Hematopoietic multipotent progenitor cell (in vitro differentiated cells): ENCODE results near the gene HCK. TPM values are rescaled to one million over a fixed set of nuclear protein-coding genes. Genes with fewer than 3 reads are reported as not detected.

ENCODE experiments used
- DNase-seq, 3 donors: peaks; one replicate each; pipeline ENCODE4 v3.0.0-alpha.2; 2011 to 2015; ENCODE audit warnings: low read depth in 2 of 3, low spot score in 2 of 3
- total RNA-seq: library from RNA; depleted of rRNA; stranded (reverse); fragments of >200 nt; gene quantifications from one replicate; pipeline ENCODE4 v1.2.3, GENCODE V29; 2012

The HCK gene
- total RNA-seq, 1 donor: 23.4 TPM

GRCh38 chr20:32124916-32125454 lies 72.9 kb downstream of the HCK start:
- DNase-seq: no peak

DNA sequence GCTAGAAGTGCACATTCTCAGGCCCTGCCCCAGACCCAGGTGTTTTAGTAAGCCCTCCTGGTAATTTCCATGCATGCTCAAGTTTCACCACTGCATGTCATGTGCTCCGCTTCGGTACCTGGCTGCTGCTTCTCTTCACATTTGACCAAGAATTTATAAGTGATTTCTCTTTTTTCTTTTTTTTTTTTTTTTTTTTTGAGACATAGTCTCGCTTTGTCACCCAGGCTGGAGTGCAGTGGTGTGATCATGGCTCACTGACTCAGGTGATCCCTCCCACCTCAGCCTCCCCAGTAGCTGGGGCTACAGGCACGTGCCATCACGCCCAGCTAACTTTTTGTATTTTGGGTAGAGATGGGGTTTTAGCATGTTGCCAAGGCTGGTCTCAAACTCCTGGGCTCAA lies 73.5 kb downstream of the HCK start:
- DNase-seq: no peak

DNA sequence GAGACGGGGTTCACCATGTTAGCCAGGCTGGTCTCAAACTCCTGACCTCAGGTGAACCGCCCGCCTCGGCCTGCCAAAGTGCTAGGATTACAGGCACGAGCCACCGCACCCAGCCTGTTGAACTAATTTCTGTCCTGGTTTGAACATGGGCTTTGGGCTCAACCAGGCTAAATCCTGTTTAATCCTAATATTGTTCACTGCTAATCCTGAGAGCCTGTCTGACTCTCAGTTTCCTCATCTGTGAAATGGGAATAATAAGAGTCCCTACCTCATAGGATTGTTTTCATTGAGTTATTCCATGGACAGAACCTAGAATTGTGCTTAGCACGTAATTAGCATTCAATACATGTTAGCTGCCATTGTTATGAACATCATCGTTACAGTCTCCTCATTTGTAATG lies 74.9 kb downstream of the HCK start:
- no peak for DNase-seq

DNA sequence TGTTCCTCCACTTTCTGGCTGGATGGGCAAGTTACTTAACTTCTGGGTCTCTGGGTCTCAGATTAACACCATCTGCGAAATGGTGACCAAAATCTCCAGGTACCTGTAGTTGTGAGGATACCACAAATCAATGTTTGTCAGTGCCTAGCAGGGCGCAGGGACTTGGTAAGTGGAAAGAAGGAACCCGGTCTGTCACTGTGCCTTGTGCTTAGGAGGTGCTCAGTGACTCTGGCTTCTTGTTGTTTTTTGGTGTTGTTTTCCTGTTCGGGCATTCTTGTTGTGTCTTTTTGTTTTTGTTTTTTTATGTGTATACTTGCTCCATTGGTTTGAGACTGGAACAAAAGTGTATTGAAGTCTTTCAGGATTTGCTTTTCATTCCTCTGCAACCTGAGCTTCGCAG lies 75.3 kb downstream of the HCK start:
- no peak for DNase-seq

- no peak for DNase-seq
Observed at GRCh38 chr20:32128167-32128566, 76.1 kb downstream of the HCK start.

GRCh38 chr20:32129863-32130262 lies 77.8 kb downstream of the HCK start:
- DNase-seq: no peak

GRCh38 chr20:32130352-32130751 lies 78.3 kb downstream of the HCK start:
- no peak for DNase-seq

GRCh38 chr20:32130965-32131364 lies 78.9 kb downstream of the HCK start:
- no peak for DNase-seq

DNA sequence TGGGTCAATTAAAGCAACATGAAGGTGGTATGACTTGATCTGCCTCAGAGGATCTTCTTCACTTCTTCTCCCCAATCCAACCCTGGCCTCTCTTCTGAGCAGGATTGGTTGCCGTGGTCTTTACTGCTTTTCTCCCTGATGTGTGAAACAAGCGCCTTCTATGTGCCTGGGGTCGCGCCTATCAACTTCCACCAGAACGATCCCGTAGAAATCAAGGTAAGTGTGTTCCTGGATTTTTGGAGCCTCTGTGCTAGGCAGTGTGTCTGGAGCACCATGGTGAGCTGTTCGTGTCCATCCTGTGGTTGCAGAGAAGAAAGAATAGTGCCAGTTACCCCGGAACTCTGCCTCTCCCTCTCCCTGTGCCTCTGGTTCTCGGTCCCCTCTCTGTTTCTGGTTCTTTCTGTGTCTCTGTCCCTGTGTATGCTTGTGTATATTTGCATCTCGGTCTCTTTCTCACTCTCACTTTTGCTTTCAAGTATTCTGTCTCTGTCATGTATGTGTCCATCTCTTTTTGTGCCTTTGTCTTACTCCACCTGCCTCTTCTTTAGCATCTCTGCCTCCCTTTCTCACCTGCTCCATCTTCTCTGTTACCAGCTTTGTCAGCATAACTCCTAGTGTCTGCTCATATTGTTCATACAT lies 81.0 kb downstream of the HCK start:
- no peak for DNase-seq

GRCh38 chr20:32134026-32134425 lies 82.0 kb downstream of the HCK start:
- no peak for DNase-seq

GRCh38 chr20:32135983-32136515 lies 84.0 kb downstream of the HCK start:
- DNase-seq: no peak

DNA sequence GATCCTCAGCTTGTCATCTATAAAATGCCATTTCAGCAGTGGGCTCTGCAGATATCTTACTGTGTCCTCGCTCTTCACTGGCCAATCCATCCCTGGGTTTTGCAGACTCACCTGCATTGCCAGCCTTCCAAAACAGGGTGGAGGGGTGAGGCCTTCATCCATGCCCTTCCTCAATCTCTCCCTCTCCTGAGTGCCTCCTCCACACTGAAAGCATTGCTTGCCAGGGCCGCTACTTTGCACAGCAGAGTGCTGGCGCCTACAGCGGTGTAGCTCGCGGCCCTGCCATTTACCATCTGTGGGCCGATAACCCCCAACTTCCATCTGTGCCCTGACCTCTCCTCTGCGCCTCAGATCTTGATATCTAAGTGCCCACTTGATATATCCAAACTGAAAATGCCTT lies 86.9 kb downstream of the HCK start:
- DNase-seq: no peak

DNA sequence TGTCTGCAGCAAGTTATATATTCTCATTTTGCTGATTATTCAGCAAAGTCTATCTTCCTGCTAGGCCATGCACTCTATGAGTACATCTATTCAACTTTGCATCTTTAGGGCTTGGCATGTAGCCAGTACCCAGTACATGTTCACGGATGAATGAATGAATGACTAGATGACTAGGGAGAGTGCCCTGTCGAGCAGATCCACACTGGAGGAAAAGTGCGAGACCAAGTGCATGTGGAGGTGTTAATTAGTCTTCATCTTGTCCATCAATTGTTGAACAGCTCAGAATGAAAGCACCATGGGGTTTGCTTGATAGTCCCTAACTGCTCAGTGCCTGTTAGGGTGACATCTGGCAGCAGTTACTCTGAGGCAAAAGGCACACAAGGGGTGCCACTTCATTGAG lies 87.9 kb downstream of the HCK start:
- no peak for DNase-seq

DNA sequence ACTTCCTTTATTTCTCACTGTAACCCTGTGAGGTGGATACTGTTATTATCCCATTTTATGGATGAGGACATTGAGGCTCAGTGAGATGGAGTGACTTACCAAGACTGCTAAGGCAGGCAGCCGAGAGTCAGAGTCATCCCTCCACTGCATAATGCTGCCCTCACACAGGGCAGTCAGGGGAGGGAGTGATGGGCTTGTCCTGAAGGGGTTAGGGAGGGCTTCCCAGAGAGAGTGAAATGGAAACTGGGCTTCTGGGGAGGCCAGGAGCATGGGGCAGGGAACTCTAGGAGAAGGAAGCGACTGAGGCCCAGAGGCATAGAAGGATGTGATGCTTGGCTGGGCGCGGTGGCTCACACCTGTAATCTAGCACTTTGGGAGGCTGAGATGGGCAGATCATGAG lies 88.6 kb downstream of the HCK start:
- DNase-seq: no peak

- DNase-seq: no peak
Observed at GRCh38 chr20:32141465-32141980, 89.5 kb downstream of the HCK start.

- no peak for DNase-seq
Observed at GRCh38 chr20:32142088-32142487, 90.0 kb downstream of the HCK start.

GRCh38 chr20:32142991-32143390 lies 90.9 kb downstream of the HCK start:
- no peak for DNase-seq

DNA sequence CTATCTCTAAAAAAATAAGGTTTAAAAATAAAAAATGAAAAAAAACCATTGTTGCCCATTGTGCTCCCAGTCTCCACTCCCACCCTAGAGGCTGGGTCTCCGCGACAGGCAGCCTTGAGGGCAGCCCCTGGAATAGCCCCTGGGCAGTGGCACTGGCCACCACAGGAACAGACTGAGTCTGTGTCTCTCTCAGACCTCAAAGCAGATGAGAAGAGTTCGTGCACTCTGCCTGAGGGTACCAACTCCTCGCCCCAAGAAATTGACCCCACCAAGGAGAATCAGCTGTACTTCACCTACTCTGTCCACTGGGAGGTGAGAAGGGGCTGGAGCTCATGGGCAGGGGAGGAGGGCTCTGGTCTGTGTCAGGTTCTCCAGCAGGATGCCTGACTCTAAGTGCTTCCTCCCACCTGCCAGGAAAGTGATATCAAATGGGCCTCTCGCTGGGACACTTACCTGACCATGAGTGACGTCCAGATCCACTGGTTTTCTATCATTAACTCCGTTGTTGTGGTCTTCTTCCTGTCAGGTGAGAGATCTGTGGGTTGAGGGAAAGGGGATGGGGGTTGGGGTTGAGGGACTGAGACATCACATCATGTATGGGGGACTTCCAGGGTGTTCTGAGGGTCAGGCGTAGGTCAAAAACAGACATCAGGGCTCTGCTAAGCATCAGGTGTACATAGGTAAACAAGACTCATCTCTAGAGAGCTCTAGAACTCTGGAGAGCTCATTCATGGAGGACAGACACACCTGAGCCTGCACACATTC lies 93.0 kb downstream of the HCK start:
- no peak for DNase-seq

- DNase-seq: no peak
Observed at GRCh38 chr20:32149566-32150170, 97.6 kb downstream of the HCK start.

DNA sequence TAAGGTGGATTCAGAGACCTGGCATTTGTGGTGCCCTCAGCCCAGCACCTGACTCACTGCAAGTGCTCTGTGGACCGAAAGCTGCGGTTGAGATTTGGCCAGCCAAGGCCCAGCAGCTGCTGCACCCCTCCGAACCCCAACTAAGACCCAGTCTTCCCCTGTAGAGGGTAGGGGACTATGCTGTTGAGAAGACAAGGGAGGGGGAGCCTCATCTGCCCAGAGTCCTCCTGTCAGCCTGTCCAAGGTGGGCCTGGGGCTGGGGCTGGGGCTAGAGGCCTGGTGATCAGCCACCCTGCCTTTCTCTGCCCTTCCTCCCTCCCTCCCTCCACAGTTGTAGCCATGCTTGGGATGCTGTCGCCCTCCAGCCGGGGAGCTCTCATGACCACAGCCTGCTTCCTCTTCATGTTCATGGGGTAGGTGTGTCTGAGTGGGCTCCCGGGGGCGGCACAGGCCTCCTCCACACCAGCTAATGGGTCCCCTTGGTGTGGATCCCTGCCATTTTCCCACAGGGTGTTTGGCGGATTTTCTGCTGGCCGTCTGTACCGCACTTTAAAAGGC lies 98.3 kb downstream of the HCK start:
- no peak for DNase-seq
